Hepatocyte (in vitro differentiated cells): ENCODE results near the gene F2RL3.

Experiments
- EZH2 ChIP-seq: fragments of 200-600 bp; sonication (generic); IDR thresholded peaks from 2 replicates; pipeline ENCODE4 v1.6.1; 2016; ENCODE audit warnings: antibody characterized with exemption, mild to moderate bottlenecking, borderline replicate concordance
- EZH2phosphoT487 ChIP-seq: fragments of 200-600 bp; sonication (generic); IDR thresholded peaks from one replicate; pipeline ENCODE4 v1.6.1; 2018; ENCODE audit warnings: antibody characterized with exemption, mild to moderate bottlenecking, low read depth, moderate library complexity; ENCODE audit not compliant: unreplicated experiment, severe bottlenecking
- TF ChIP-seq, protein P1 (sequence below): fragments of 200-600 bp; sonication (generic); IDR thresholded peaks from 2 replicates; pipeline ENCODE4 v1.5.1; 2016; ENCODE audit warnings: antibody characterized with exemption, mild to moderate bottlenecking; ENCODE audit not compliant: poor library complexity

DNA sequence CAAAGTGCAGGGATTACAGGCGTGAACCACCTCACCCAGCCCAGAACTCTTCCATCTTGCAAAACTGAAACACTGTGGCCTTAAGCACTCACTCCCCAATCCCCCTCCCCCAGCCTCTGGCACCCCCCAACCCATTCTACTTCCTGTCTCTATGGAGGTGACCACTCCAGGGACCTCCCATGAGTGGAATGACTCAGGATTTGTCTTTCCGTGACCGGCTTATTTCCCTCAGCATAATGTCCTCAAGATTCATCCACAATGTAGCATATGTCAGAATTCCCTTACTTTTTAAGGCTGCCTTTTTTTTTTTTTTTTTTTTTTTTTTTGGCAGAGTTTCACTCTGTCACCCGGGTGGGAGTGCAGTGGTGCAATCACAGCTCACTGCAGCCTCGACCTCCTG is 3.6 kb upstream of the F2RL3 start:
- TF ChIP-seq, protein P1, sequence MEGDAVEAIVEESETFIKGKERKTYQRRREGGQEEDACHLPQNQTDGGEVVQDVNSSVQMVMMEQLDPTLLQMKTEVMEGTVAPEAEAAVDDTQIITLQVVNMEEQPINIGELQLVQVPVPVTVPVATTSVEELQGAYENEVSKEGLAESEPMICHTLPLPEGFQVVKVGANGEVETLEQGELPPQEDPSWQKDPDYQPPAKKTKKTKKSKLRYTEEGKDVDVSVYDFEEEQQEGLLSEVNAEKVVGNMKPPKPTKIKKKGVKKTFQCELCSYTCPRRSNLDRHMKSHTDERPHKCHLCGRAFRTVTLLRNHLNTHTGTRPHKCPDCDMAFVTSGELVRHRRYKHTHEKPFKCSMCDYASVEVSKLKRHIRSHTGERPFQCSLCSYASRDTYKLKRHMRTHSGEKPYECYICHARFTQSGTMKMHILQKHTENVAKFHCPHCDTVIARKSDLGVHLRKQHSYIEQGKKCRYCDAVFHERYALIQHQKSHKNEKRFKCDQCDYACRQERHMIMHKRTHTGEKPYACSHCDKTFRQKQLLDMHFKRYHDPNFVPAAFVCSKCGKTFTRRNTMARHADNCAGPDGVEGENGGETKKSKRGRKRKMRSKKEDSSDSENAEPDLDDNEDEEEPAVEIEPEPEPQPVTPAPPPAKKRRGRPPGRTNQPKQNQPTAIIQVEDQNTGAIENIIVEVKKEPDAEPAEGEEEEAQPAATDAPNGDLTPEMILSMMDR: no peak
- TF ChIP-seq EZH2 (no peak), EZH2phosphoT487 (no peak)
